NT2/D1 (cell line): Measurements from ENCODE around the gene PFN4.

ENCODE experiments used
- SUZ12 ChIP-seq: IDR thresholded peaks from 2 replicates; pipeline ENCODE4 v1.6.1; 2011; ENCODE audit not compliant: insufficient read length, insufficient read depth; ENCODE audit errors: extremely low read depth
- YY1 ChIP-seq: IDR thresholded peaks from 2 replicates; pipeline ENCODE4 v1.6.1; 2011; ENCODE audit not compliant: insufficient read length, insufficient read depth
- ZNF274 ChIP-seq: IDR thresholded peaks from 2 replicates; pipeline ENCODE4 v1.6.1; 2011; ENCODE audit warnings: mild to moderate bottlenecking, low read depth, low read length

DNA sequence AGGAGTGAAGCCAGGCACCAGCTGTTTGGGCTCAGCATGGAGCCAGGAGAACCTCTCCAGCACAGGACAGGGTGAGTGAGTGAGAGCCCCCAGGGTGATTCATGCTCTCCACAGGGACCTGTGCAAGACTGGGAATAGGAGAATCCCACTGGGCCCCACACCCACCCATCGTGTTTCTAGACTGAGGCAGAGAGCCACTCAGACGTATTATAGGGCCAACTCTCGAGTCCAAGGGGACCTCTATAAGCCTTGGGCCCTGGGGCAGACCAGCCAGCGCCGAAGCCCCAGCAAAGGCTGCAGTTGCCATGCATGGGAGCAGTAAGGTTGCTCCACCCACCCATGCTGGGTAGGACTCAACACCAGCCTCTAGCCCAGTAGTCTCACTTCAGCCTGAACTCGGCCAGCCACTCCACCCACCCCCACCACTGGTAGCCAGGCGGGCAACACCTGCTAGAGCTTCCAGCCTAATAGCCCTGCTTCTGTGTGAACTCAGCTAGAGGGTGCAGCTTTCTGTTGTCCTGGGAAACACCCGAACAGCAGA, 19.0 kb downstream of the PFN4 start:
- TF ChIP-seq YY1 = no peak
- no peak for TF ChIP-seq ZNF274
- no peak for TF ChIP-seq SUZ12
